Measurements from ENCODE around the gene MGLL. TPM values are rescaled to one million over a fixed set of nuclear protein-coding genes. Genes with fewer than 3 reads are reported as not detected.

The MGLL gene
- total RNA-seq, 5 donors from 2014 or later (not counting 1 experiment from before 2014, with no cell fraction given), result 0.78 to 3.7 (median 1.8) TPM

GRCh38 chr3:127734754-127735473, 87.4 kb downstream of the MGLL start:
- WGBS (ENCODE audit: insufficient coverage), result no CpG with 5 or more reads among the region's 8 CpGs
- H3K27ac ChIP-seq (ENCODE audit: low read length), result no peak overlapping the region
- DNase-seq (no peak), ATAC-seq (replicated peaks in 1 of 4) (no peak)
- Mint-ChIP-seq H3K27me3 (peaks cover 11 to 29% of the 10 kb centered on the region in 2 donors), H3K4me3 (no peak overlapping the region), H3K36me3 (no peaks in the 10 kb centered on the region), H3K27ac (no peak overlapping the region), H3K9me3 (no peaks in the 10 kb centered on the region), H3K4me1 (peaks cover 0 to 6% (median 3%) of the 10 kb centered on the region in 3 donors)
- ChIA-PET CTCF (no interaction called here), POLR2A (no interaction called here)
- H3K9me3 ChIP-seq, result no peaks in the 10 kb centered on the region
- H3K4me3 ChIP-seq (ENCODE audit: control insufficient read depth in 1 of 2, extremely low read depth in 1 of 2, low read length in 1 of 2), result no peak overlapping the region
- H3K27me3 ChIP-seq (replicated peaks in 1 of 2; ENCODE audit: control insufficient read depth in 2 of 2, extremely low read depth in 1 of 2, insufficient read depth in 2 of 2, low read length in 1 of 2), result peaks cover 0 to 36% of the 10 kb centered on the region in 2 experiments
- no peaks in the 10 kb centered on the region for H3K4me1 ChIP-seq (ENCODE audit: control insufficient read depth in 1 of 2, extremely low read depth in 1 of 2, insufficient read depth in 2 of 2, low read length in 2 of 2)
- H3K36me3 ChIP-seq (ENCODE audit: control insufficient read depth in 2 of 2, extremely low read depth in 1 of 2, insufficient read depth in 1 of 2, low read length in 1 of 2), result no peaks in the 10 kb centered on the region

- POLR2A ChIA-PET, result no interaction called here
- Mint-ChIP-seq H3K27ac (no peak overlapping the region), H3K9me3 (no peaks in the 10 kb centered on the region), H3K27me3 (peaks cover 11 to 29% of the 10 kb centered on the region in 2 donors), H3K36me3 (no peaks in the 10 kb centered on the region), H3K4me3 (no peak overlapping the region), H3K4me1 (peaks cover 0 to 6% (median 3%) of the 10 kb centered on the region in 3 donors)
- CTCF ChIA-PET, result no interaction called here
- Histone ChIP-seq H3K27me3 (replicated peaks in 1 of 2; ENCODE audit: control insufficient read depth in 2 of 2, extremely low read depth in 1 of 2, insufficient read depth in 2 of 2, low read length in 1 of 2) (peaks cover 0 to 35% of the 10 kb centered on the region in 2 experiments), H3K4me1 (ENCODE audit: control insufficient read depth in 1 of 2, extremely low read depth in 1 of 2, insufficient read depth in 2 of 2, low read length in 2 of 2) (no peaks in the 10 kb centered on the region), H3K9me3 (no peaks in the 10 kb centered on the region), H3K27ac (ENCODE audit: low read length) (no peak overlapping the region), H3K4me3 (ENCODE audit: control insufficient read depth in 1 of 2, extremely low read depth in 1 of 2, low read length in 1 of 2) (no peak overlapping the region), H3K36me3 (ENCODE audit: control insufficient read depth in 2 of 2, extremely low read depth in 1 of 2, insufficient read depth in 1 of 2, low read length in 1 of 2) (no peaks in the 10 kb centered on the region)
- 92% methylated on average over 12 of the region's 12 CpGs for WGBS (ENCODE audit: insufficient coverage)
- DNase-seq (no peak), ATAC-seq (replicated peaks in 1 of 4) (no peak)
Measured at GRCh38 chr3:127734181-127734720, 88.1 kb downstream of the MGLL start.

GRCh38 chr3:127733781-127734180, 88.5 kb downstream of the MGLL start:
- Histone ChIP-seq H3K4me3 (ENCODE audit: control insufficient read depth in 1 of 2, extremely low read depth in 1 of 2, low read length in 1 of 2) (no peak overlapping the region), H3K27me3 (replicated peaks in 1 of 2; ENCODE audit: control insufficient read depth in 2 of 2, extremely low read depth in 1 of 2, insufficient read depth in 2 of 2, low read length in 1 of 2) (peaks cover 0 to 35% of the 10 kb centered on the region in 2 experiments), H3K27ac (ENCODE audit: low read length) (no peak overlapping the region), H3K9me3 (no peaks in the 10 kb centered on the region), H3K4me1 (ENCODE audit: control insufficient read depth in 1 of 2, extremely low read depth in 1 of 2, insufficient read depth in 2 of 2, low read length in 2 of 2) (no peaks in the 10 kb centered on the region), H3K36me3 (ENCODE audit: control insufficient read depth in 2 of 2, extremely low read depth in 1 of 2, insufficient read depth in 1 of 2, low read length in 1 of 2) (no peaks in the 10 kb centered on the region)
- no peaks in the 10 kb centered on the region for H3K9me3 Mint-ChIP-seq
- H3K27me3 Mint-ChIP-seq, result peaks cover 11 to 29% of the 10 kb centered on the region in 2 donors
- POLR2A ChIA-PET, result no interaction called here
- CTCF ChIA-PET, result no interaction called here
- 84% methylated on average over 9 of the region's 10 CpGs for WGBS (ENCODE audit: insufficient coverage)
- no peak overlapping the region for H3K27ac Mint-ChIP-seq
- peaks cover 0 to 6% (median 3%) of the 10 kb centered on the region in 3 donors for H3K4me1 Mint-ChIP-seq
- no peaks in the 10 kb centered on the region for H3K36me3 Mint-ChIP-seq
- DNase-seq (no peak), ATAC-seq (replicated peaks in 1 of 4) (no peak)
- no peak overlapping the region for H3K4me3 Mint-ChIP-seq

GRCh38 chr3:127732879-127733350, 89.4 kb downstream of the MGLL start:
- H3K4me3 ChIP-seq (ENCODE audit: control insufficient read depth in 1 of 2, extremely low read depth in 1 of 2, low read length in 1 of 2), result no peak overlapping the region
- H3K36me3 Mint-ChIP-seq, result no peaks in the 10 kb centered on the region
- 83% methylated on average over 2 of the region's 9 CpGs for WGBS (ENCODE audit: insufficient coverage)
- no peak overlapping the region for H3K27ac ChIP-seq (ENCODE audit: low read length)
- DNase-seq (peak in 1 of 35 experiments; percentile 6), ATAC-seq (replicated peaks in 1 of 4) (no peak)
- CTCF ChIA-PET, result no interaction called here
- H3K4me1 ChIP-seq (ENCODE audit: control insufficient read depth in 1 of 2, extremely low read depth in 1 of 2, insufficient read depth in 2 of 2, low read length in 2 of 2), result no peaks in the 10 kb centered on the region
- no peak overlapping the region for H3K4me3 Mint-ChIP-seq
- no peaks in the 10 kb centered on the region for H3K36me3 ChIP-seq (ENCODE audit: control insufficient read depth in 2 of 2, extremely low read depth in 1 of 2, insufficient read depth in 1 of 2, low read length in 1 of 2)
- H3K27me3 ChIP-seq (replicated peaks in 1 of 2; ENCODE audit: control insufficient read depth in 2 of 2, extremely low read depth in 1 of 2, insufficient read depth in 2 of 2, low read length in 1 of 2), result peaks cover 0 to 35% of the 10 kb centered on the region in 2 experiments
- H3K27ac Mint-ChIP-seq, result no peak overlapping the region
- peaks cover 11 to 29% of the 10 kb centered on the region in 2 donors for H3K27me3 Mint-ChIP-seq
- peaks cover 0 to 4% (median 0%) of the 10 kb centered on the region in 3 donors for H3K4me1 Mint-ChIP-seq
- POLR2A ChIA-PET, result no interaction called here
- H3K9me3 Mint-ChIP-seq, result no peaks in the 10 kb centered on the region
- H3K9me3 ChIP-seq, result no peaks in the 10 kb centered on the region

- H3K27ac ChIP-seq (ENCODE audit: low read length), result no peak overlapping the region
- H3K4me1 ChIP-seq (ENCODE audit: control insufficient read depth in 1 of 2, extremely low read depth in 1 of 2, insufficient read depth in 2 of 2, low read length in 2 of 2), result no peaks in the 10 kb centered on the region
- WGBS (ENCODE audit: insufficient coverage), result 85% methylated on average over 3 of the region's 4 CpGs
- H3K27me3 ChIP-seq (replicated peaks in 1 of 2; ENCODE audit: control insufficient read depth in 2 of 2, extremely low read depth in 1 of 2, insufficient read depth in 2 of 2, low read length in 1 of 2), result peaks cover 0 to 34% of the 10 kb centered on the region in 2 experiments
- H3K27ac Mint-ChIP-seq, result no peak overlapping the region
- ATAC-seq (replicated peaks in 1 of 4), result no peak
- H3K4me3 Mint-ChIP-seq, result no peak overlapping the region
- CTCF ChIA-PET, result no interaction called here
- POLR2A ChIA-PET, result no interaction called here
- H3K9me3 ChIP-seq, result no peaks in the 10 kb centered on the region
- DNase-seq, result no peak
- H3K4me1 Mint-ChIP-seq, result peaks cover 0 to 4% (median 0%) of the 10 kb centered on the region in 3 donors
- H3K36me3 ChIP-seq (ENCODE audit: control insufficient read depth in 2 of 2, extremely low read depth in 1 of 2, insufficient read depth in 1 of 2, low read length in 1 of 2), result no peaks in the 10 kb centered on the region
- H3K36me3 Mint-ChIP-seq, result no peaks in the 10 kb centered on the region
- no peak overlapping the region for H3K4me3 ChIP-seq (ENCODE audit: control insufficient read depth in 1 of 2, extremely low read depth in 1 of 2, low read length in 1 of 2)
- H3K27me3 Mint-ChIP-seq, result peaks cover 11 to 29% of the 10 kb centered on the region in 2 donors
- H3K9me3 Mint-ChIP-seq, result no peaks in the 10 kb centered on the region
Measured at GRCh38 chr3:127732303-127732702, 90.0 kb downstream of the MGLL start.

GRCh38 chr3:127731546-127732289, 90.6 kb downstream of the MGLL start:
- H3K4me1 ChIP-seq (ENCODE audit: control insufficient read depth in 1 of 2, extremely low read depth in 1 of 2, insufficient read depth in 2 of 2, low read length in 2 of 2), result no peaks in the 10 kb centered on the region
- peaks cover 0 to 31% of the 10 kb centered on the region in 2 experiments for H3K27me3 ChIP-seq (replicated peaks in 1 of 2; ENCODE audit: control insufficient read depth in 2 of 2, extremely low read depth in 1 of 2, insufficient read depth in 2 of 2, low read length in 1 of 2)
- Mint-ChIP-seq H3K4me1 (peaks cover 0 to 4% (median 0%) of the 10 kb centered on the region in 3 donors), H3K27me3 (peaks cover 11 to 29% of the 10 kb centered on the region in 2 donors), H3K9me3 (no peaks in the 10 kb centered on the region), H3K36me3 (no peaks in the 10 kb centered on the region), H3K27ac (no peak overlapping the region), H3K4me3 (no peak overlapping the region)
- ChIA-PET CTCF (no interaction called here), POLR2A (no interaction called here)
- no peak overlapping the region for H3K4me3 ChIP-seq (ENCODE audit: control insufficient read depth in 1 of 2, extremely low read depth in 1 of 2, low read length in 1 of 2)
- DNase-seq (no peak), ATAC-seq (replicated peaks in 1 of 4) (no peak)
- no peaks in the 10 kb centered on the region for H3K36me3 ChIP-seq (ENCODE audit: control insufficient read depth in 2 of 2, extremely low read depth in 1 of 2, insufficient read depth in 1 of 2, low read length in 1 of 2)
- 80% methylated on average over 5 of the region's 12 CpGs for WGBS (ENCODE audit: insufficient coverage)
- H3K27ac ChIP-seq (ENCODE audit: low read length), result no peak overlapping the region
- no peaks in the 10 kb centered on the region for H3K9me3 ChIP-seq
